GM12878 (cell line): ENCODE results near the gene MAP1S.

ENCODE experiments used
- POLR2A ChIP-seq: IDR thresholded peaks from 2 replicates; pipeline ENCODE4 v1.6.1; 2011; ENCODE audit warnings: low read depth, mild to moderate bottlenecking, low read length
- POLR2AphosphoS2 ChIP-seq: IDR thresholded peaks from 2 replicates; pipeline ENCODE4 v1.6.1; 2011; ENCODE audit warnings: low read depth, mild to moderate bottlenecking, low read length, improper control_type of control experiment, moderate library complexity
- TARDBP ChIP-seq: IDR thresholded peaks from 2 replicates; pipeline ENCODE4 v1.6.1; 2016; ENCODE audit warnings: borderline replicate concordance
- TF ChIP-seq, protein P1 (sequence below): IDR thresholded peaks from 2 replicates; pipeline ENCODE4 v1.6.1; 2012; ENCODE audit warnings: mild to moderate bottlenecking, low read depth, low read length
- TF ChIP-seq, protein P2 (sequence below), 3 experiments: IDR thresholded peaks in 2 of 3; conservative IDR thresholded peaks in 1 of 3; 2 replicates each; pipeline ENCODE4 v1.5.1; 2011; ENCODE audit warnings: low read depth in 3 of 3, low read length in 3 of 3, mild to moderate bottlenecking in 3 of 3, control low read depth in 2 of 3, moderate library complexity in 2 of 3, inconsistent platforms in 1 of 3, mixed read lengths in 1 of 3; ENCODE audit not compliant: control insufficient read depth in 2 of 3, insufficient read depth in 1 of 3; ENCODE audit errors: extremely low read depth in 1 of 3

GRCh38 chr19:17778251-17778967 is 59.1 kb downstream of the MAP1S start:
- TF ChIP-seq POLR2A: no peak
- no peak for TF ChIP-seq POLR2AphosphoS2
- no peak for TF ChIP-seq TARDBP
- TF ChIP-seq, protein P1, sequence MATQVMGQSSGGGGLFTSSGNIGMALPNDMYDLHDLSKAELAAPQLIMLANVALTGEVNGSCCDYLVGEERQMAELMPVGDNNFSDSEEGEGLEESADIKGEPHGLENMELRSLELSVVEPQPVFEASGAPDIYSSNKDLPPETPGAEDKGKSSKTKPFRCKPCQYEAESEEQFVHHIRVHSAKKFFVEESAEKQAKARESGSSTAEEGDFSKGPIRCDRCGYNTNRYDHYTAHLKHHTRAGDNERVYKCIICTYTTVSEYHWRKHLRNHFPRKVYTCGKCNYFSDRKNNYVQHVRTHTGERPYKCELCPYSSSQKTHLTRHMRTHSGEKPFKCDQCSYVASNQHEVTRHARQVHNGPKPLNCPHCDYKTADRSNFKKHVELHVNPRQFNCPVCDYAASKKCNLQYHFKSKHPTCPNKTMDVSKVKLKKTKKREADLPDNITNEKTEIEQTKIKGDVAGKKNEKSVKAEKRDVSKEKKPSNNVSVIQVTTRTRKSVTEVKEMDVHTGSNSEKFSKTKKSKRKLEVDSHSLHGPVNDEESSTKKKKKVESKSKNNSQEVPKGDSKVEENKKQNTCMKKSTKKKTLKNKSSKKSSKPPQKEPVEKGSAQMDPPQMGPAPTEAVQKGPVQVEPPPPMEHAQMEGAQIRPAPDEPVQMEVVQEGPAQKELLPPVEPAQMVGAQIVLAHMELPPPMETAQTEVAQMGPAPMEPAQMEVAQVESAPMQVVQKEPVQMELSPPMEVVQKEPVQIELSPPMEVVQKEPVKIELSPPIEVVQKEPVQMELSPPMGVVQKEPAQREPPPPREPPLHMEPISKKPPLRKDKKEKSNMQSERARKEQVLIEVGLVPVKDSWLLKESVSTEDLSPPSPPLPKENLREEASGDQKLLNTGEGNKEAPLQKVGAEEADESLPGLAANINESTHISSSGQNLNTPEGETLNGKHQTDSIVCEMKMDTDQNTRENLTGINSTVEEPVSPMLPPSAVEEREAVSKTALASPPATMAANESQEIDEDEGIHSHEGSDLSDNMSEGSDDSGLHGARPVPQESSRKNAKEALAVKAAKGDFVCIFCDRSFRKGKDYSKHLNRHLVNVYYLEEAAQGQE: no peak
- TF ChIP-seq, protein P2, sequence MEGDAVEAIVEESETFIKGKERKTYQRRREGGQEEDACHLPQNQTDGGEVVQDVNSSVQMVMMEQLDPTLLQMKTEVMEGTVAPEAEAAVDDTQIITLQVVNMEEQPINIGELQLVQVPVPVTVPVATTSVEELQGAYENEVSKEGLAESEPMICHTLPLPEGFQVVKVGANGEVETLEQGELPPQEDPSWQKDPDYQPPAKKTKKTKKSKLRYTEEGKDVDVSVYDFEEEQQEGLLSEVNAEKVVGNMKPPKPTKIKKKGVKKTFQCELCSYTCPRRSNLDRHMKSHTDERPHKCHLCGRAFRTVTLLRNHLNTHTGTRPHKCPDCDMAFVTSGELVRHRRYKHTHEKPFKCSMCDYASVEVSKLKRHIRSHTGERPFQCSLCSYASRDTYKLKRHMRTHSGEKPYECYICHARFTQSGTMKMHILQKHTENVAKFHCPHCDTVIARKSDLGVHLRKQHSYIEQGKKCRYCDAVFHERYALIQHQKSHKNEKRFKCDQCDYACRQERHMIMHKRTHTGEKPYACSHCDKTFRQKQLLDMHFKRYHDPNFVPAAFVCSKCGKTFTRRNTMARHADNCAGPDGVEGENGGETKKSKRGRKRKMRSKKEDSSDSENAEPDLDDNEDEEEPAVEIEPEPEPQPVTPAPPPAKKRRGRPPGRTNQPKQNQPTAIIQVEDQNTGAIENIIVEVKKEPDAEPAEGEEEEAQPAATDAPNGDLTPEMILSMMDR (IDR thresholded peaks at IDR 0.05 in 2 of 3, conservative IDR thresholded peaks at IDR 0.05 in 1 of 3; ENCODE audit: control insufficient read depth in 2 of 3, extremely low read depth in 1 of 3, insufficient read depth in 1 of 3, low read depth in 3 of 3, low read length in 3 of 3): no peak
